ENCODE measurements around the gene KRTAP9-4.
"Not testable (repeated sequence)": the region's sequence is repeated elsewhere in the genome, so short reads cannot be mapped to it uniquely, and the experiment has no call there.

KRTAP9-4 gene

GRCh38 chr17:41230094-41230493 lies 19.4 kb upstream of the KRTAP9-4 start:
- no peak overlapping the region for H3K4me3 ChIP-seq (ENCODE audit: low read depth, low read length)
- TF ChIP-seq, protein P1, sequence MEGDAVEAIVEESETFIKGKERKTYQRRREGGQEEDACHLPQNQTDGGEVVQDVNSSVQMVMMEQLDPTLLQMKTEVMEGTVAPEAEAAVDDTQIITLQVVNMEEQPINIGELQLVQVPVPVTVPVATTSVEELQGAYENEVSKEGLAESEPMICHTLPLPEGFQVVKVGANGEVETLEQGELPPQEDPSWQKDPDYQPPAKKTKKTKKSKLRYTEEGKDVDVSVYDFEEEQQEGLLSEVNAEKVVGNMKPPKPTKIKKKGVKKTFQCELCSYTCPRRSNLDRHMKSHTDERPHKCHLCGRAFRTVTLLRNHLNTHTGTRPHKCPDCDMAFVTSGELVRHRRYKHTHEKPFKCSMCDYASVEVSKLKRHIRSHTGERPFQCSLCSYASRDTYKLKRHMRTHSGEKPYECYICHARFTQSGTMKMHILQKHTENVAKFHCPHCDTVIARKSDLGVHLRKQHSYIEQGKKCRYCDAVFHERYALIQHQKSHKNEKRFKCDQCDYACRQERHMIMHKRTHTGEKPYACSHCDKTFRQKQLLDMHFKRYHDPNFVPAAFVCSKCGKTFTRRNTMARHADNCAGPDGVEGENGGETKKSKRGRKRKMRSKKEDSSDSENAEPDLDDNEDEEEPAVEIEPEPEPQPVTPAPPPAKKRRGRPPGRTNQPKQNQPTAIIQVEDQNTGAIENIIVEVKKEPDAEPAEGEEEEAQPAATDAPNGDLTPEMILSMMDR (IDR thresholded peaks at IDR 0.05; ENCODE audit: control insufficient read depth, extremely low read depth, insufficient read depth), result no peak
- no peak for DNase-seq (ENCODE audit: low read depth)

DNA sequence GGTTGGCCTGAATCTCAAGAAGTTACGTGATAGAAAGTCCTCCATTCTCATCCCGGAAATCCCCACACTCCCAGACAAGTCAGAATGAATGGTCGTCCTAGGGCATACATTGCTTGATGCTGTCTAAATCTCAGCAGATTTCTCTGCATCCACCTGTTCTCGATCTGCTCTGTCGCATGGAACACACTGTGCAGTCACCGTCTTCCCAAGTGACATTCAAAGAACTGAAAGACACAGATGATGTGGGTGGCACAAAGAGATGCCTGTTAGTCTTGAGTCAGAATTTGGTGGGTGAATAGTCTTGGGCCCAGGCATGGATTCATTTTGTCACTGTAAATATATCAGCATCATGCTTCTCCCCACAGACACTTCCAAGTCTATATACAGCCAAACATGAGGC lies 17.8 kb upstream of the KRTAP9-4 start:
- DNase-seq (ENCODE audit: low read depth), result no peak
- no peak overlapping the region for H3K4me3 ChIP-seq (ENCODE audit: low read depth, low read length)
- TF ChIP-seq, protein P1 (IDR thresholded peaks at IDR 0.05; ENCODE audit: control insufficient read depth, extremely low read depth, insufficient read depth), result no peak

- not testable (repeated sequence) for H3K4me3 ChIP-seq (ENCODE audit: low read depth, low read length); DNase-seq (ENCODE audit: low read depth)
These were observed 16.9 kb upstream of the KRTAP9-4 start, which contains the start of gene KRTAP9-3 for GRCh38 chr17:41232399-41233105. KRTAP9-3 (plus strand) TSS chr17:41232449; CDS start chr17:41232502, 53 bp downstream.

GRCh38 chr17:41237116-41237515 lies 12.4 kb upstream of the KRTAP9-4 start:
- H3K4me3 ChIP-seq (ENCODE audit: low read depth, low read length); DNase-seq (ENCODE audit: low read depth): not testable (repeated sequence)

DNA sequence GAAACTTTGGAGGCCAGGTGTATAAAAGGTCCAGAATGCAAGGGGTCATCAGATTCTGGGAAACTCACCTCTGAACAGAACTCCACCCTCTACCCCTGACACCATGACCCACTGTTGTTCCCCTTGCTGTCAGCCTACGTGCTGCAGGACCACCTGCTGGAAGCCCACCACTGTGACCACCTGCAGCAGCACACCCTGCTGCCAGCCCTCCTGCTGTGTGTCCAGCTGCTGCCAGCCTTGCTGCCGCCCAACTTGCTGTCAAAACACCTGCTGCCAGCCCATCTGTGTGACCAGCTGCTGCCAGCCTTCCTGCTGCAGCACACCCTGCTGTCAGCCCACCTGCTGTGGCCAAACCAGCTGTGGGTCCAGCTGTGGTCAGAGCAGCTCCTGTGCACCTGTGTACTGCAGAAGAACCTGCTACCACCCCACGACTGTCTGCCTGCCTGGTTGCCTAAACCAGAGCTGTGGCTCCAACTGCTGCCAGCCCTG lies 11.5 kb upstream of the KRTAP9-4 start, which contains the start of gene KRTAP9-8:
TSS of gene KRTAP9-8 (plus strand) at position 51 of the 489 bp plus-strand sequence. CDS start at position 104, 53 bp downstream.
- DNase-seq (ENCODE audit: low read depth), result not testable (repeated sequence)

GRCh38 chr17:41246995-41247787 lies 2.3 kb upstream of the KRTAP9-4 start:
- DNase-seq (ENCODE audit: low read depth), result not testable (repeated sequence)

More for the DNA sequence above, 11.5 kb upstream of the KRTAP9-4 start, which contains the start of gene KRTAP9-8:
- not testable (repeated sequence) for H3K4me3 ChIP-seq (ENCODE audit: low read depth, low read length)

DNA sequence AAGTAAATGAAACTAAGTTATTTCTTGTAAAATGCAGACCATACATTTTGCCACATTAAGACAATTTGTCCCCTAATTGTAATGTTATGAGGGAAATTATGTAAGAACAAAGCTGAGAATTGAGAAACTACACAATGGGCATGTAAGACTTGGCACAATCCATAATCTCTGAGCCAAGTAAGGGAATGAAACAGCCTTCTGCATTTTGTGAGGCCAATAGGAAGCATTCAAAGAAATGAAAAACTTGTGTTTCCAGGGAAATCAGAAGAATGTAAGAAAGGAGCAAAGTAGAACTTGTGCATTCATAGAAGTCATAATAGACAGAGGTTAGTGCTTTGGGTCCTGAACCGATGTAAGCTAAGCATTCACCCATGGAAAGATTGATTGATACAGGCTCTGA lies 1.8 kb downstream of the KRTAP9-4 start:
- no peak for DNase-seq (ENCODE audit: low read depth)
- TF ChIP-seq, protein P1 (IDR thresholded peaks at IDR 0.05; ENCODE audit: control insufficient read depth, extremely low read depth, insufficient read depth), result no peak
- H3K4me3 ChIP-seq (ENCODE audit: low read depth, low read length), result no peak overlapping the region

More at GRCh38 chr17:41246995-41247787, 2.3 kb upstream of the KRTAP9-4 start:
- not testable (repeated sequence) for H3K4me3 ChIP-seq (ENCODE audit: low read depth, low read length)

DNA sequence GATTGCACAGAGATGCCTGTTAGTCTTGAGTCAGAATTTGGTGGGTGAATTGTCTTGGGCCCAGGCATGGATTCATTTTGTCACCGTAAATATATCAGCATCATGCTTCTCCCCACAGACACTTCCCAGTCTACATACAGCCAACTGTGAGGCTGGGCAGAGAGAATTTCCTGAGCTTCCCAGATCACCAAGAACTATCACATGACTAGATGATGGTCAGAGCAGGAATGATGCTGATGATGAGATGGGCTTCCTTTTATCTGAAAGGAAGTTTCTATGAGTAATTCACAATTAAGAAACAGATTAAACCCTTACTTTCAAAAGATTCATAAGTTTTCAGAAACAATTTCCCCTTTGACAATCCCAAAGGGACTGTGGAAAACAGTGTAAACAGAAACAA lies 5.4 kb downstream of the KRTAP9-4 start:
- TF ChIP-seq, protein P1 (IDR thresholded peaks at IDR 0.05; ENCODE audit: control insufficient read depth, extremely low read depth, insufficient read depth), result no peak
- no peak overlapping the region for H3K4me3 ChIP-seq (ENCODE audit: low read depth, low read length)
- no peak for DNase-seq (ENCODE audit: low read depth)

DNA sequence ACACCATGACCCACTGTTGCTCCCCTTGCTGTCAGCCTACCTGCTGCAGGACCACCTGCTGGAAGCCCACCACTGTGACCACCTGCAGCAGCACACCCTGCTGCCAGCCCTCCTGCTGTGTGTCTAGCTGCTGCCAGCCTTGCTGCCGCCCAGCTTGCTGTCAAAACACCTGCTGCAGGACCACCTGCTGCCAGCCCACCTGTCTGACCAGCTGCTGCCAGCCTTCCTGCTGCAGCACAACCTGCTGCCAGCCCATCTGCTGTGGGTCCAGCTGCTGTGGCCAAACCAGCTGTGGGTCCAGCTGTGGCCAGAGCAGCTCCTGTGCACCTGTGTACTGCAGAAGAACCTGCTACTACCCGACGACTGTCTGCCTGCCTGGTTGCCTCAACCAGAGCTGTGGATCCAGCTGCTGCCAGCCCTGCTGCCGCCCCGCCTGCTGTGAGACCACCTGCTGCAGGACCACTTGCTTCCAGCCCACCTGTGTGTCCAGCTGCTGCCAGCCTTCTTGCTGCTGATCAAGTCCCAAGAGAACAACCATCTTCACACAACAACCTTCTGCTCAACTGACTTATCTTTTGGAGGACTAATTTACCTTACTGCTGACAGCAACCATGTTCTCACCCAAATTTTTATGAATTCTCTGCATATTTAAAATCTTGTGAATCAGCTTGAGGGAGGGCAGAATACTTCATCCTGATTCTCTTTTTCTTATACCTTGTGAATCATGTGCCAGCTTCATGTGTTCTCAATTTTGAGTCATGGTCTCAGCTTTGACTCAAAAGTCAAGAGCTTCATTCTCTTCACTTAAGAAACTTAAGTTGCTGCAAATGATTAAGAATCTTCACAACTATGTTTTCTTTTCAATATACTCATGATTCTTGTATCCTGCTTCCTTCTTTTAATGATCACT lies 6.1 kb downstream of the KRTAP9-4 start, which contains the start of gene KRTAP9-9:
TSS of gene KRTAP9-9 (plus strand) at position 4 of the 910 bp plus-strand sequence.
- not testable (repeated sequence) for H3K4me3 ChIP-seq (ENCODE audit: low read depth, low read length); DNase-seq (ENCODE audit: low read depth)
